ENCODE results near the gene MRAP2.

MRAP2 gene, protein sequence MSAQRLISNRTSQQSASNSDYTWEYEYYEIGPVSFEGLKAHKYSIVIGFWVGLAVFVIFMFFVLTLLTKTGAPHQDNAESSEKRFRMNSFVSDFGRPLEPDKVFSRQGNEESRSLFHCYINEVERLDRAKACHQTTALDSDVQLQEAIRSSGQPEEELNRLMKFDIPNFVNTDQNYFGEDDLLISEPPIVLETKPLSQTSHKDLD

DNA sequence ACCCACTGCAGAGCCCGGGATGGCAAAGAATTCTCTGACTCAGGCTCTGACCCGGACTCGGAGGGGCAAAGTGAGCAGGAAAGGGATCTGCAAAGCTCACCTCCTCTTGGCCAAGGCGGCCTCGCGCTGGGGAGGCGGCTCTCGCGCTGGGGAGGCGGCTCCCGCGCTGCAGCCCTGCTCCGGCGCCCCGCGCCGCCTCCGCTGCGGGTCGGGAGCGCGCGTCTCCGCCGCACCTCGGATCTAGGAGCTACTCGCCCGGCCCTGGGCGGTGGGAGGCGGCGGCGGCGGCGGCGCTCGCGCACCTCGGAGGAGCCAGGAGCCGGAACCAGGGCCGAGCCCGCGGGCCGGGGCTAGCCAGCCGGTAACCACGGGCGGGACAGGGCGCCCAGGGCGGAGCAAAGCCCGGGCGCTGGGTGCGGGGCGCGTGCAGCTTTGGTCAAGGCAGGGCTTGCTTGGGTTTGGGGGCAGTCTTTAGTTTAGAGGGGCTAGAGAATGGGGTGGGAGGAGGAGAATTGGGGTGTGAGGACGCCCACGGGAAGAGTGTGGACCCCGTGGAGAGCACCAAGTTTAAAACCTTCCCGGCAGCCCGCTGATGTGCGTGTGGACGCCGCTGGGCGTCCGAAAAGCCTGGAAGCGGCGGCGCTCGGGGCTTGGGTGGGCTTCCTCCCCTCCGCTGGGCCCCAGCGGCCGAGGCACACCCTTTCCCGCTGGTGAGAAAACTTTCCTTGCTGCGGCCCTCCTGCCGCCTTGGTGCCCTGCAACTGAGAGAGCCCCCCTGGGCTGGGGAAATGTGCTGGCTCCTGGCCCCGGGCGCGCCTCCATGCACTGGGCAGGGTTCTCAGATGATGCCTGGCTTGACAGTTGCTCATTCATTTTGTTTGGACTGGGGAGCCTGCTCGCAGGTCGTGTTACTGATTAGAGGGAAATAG is at the start of gene MRAP2:
MRAP2 (plus strand) TSS at position 250 of the 929 bp plus-strand sequence. CDS start 21,547 bp downstream, outside the sequence.
- no peak for DNase-seq (ENCODE audit: low read depth in 3 of 3)

DNA sequence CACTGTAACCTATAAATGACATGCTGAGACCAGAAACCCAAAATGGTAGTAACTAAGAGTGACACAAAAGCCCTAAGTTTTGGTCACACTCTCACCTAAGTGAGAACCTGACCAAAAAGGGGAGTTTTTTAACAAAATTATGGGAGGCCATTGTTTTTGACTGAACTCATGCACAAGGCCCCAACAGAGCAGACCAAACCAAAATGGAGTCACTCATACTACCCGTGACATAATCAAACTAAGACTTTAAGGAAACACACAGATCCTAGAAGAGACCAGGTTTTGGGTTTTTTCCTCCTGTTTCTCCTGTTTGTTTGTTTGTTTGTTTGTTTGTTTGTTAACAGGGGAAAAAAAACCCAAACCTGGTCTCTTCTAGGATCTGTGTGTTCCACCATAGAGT is 49.2 kb upstream of the MRAP2 start:
- no peak for DNase-seq (ENCODE audit: low read depth in 3 of 3)

DNA sequence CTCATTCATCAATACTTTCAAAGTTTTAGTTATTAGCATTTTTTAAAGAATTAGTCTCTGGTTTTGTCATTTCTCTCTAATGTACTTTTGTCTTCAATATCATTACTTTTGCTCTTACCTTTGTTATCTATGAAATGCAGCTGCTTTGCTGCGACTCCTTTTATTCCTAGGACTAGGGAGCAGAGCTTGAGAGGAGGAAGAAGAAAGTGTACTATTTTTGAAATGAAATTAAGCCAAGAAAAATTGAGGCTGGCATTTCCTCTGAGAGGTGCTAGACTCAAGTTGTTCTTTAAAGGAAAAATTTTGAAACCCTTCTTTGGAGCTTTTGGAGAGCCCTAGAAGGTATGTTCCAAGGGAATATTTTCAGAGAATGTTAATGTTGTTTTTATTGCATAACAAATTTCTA is 48.3 kb upstream of the MRAP2 start:
- DNase-seq (ENCODE audit: low read depth in 3 of 3): no peak

DNA sequence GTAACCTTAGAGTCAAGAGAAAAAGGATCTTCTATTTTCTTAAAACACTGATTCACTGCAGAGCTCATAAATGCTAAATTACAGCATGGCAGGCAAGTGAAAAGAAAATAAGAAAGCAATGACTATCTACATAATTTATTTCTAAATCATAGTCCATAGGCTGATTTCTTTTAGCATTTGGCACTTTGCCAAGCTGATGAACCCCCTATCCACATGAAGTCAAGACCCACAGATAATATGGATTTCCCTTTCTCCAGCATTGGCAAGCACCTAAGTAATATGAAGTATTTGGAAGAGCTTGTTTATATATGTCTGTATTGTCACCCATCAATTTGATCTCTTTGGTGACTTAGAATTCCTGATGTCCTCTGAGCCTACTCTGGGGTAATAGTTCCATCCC is 47.9 kb upstream of the MRAP2 start:
- DNase-seq (ENCODE audit: low read depth in 3 of 3): no peak

DNA sequence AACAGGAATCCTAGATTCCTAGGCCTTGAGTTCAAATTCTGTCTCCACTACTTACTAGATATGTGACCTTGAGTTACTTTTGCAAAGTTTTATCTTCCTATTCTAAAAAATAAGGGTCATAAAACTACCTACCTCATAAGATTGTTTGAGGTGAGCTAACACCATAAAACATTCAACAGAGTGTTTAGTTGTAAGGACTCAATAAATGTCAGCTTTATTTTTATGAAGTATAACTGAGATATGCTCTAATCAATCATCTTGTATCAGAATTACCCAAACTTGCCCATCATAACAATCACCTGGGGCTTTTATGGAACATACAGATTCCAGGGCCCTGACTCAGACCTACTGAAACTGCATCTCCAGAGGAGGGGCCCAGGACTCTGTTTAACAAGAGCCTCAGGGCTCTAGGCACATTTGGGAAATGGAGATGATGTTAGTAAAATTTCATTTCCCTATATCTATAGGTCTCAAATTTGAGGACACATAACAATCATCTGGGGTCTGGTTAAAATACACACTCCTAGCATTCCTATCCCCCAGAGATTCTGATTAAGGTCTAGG is 35.5 kb upstream of the MRAP2 start:
- no peak for DNase-seq (ENCODE audit: low read depth in 3 of 3)

DNA sequence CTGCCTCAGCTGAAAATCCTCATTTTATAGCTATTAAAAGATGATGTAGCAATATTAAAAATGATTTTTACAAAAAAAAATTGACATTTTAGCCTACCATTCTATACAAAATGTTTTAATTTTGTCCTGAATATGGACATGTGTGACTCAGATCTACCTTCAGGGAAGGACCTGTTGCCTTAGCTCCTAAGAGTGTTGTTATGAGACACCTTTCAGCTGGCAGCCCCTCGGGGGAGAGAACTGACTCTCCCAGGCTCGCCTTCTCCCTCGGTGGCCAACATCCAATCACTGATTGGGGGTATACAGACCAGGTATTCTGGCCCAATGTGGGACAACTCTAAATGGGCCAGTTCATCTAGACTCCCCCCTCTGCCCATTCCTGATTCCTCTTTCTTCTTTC is 32.5 kb upstream of the MRAP2 start:
- DNase-seq (ENCODE audit: low read depth in 3 of 3): no peak

DNA sequence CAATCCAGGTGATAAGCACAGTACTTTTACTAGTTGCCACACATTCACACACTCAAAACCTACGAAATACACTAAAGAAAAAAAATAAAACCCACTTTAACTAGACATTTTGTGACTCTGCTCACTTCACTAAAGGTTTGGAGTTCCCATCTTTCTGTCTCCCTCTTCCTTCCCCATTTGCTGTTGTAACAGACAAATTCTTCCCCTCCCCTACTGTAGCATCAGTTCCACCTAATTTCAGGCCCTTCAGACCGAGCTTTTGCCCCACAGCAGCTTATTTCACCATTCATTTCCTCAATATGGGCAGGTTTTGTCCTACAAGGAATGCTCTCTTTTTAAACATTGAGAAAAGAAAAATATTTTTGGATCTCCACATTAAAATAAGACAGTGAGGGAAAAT is 31.3 kb upstream of the MRAP2 start:
- no peak for DNase-seq (ENCODE audit: low read depth in 3 of 3)

DNA sequence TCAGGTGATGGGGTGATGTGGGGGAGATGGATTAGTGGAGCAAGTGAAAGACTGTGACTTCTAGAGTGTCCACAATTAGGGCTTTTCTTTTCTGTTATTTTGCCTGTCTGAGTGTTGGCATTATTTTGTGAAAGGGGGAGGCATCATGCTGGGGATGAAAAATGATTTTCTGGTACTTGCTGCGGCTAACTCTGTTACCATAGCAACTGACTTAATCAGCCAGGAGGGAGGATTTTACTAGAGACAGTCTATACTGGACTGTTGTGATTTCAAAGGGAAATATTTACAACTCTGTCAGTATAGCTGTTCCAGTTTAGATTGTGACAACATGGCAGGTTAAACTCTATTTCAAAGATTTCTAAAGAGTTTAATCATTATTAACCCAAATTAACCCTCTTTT is 30.4 kb upstream of the MRAP2 start:
- no peak for DNase-seq (ENCODE audit: low read depth in 3 of 3)

DNA sequence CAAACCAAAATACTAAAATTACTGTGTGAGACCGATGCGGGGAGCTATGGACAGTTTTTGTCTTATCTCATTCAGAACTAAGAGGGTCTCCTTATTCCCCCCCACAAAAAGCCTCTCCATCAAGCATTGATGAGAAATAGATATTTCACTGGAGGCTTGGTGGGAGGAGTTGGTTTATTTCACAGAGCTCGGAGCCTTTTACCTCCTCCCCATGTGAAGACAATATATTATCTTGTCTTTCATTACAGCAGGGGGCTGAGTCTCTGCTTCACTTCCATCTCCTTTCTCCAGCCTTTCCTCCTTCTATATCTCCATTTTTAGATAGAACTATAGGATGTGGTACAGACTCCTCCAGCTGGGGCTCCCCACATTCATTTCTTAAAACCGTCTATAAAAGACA is 29.9 kb upstream of the MRAP2 start:
- DNase-seq (ENCODE audit: low read depth in 3 of 3): no peak

DNA sequence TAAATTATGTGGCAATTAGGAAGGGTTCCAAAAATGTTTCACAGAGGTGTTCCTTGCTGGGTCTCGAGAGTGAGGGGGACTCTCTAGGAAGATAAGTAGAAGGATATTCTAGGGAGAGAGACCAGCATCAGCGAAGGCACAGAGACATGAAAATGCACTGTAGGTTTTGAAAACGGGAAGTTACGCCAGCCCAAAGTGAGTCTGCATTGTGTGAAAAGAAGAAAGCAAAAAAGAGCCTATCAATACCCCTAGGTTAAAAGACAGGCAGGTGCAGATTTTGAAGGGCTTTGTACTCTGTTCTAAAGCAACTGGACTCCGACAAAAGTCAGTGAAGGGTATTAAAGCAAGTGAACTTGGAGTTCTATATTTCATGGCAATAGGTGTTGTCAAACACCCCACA is 25.7 kb upstream of the MRAP2 start:
- no peak for DNase-seq (ENCODE audit: low read depth in 3 of 3)

DNA sequence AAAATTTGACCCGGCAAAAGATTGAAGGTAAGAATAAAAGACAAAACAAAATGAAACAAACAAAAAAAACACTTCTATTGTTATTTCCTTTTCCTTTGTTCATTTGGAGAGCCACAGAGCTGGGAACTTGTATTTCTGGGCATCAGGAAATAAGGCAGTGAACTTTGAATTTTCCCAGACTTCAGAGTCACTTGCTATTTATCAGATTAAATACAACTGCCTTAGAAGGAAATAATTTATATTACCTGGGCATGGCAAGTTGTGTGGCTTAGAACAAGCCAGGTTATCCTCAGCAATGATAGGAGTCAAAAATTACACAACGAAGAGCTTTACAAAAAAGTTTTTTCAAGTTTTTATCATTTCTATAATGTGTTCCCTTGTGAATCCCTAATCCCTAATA is 20.2 kb upstream of the MRAP2 start:
- no peak for DNase-seq (ENCODE audit: low read depth in 3 of 3)

DNA sequence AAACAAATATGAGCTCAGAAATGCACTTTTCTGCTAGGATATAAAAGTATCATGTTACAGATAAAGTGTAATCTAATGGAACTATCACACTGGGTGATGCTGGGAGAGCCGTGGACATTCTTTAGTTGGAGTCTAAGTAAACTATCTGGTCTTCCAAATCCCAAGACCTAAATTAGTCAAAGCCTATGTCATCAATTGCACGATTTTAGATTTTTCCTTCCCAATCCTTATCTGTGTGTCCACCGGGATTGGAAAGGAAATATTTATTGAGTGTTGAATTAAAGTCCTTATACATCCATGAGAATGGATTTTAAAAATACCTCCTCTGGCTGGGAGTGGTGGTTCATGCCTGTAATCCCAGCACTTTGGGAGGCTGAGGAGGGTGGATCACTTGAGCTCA is 19.6 kb upstream of the MRAP2 start:
- no peak for DNase-seq (ENCODE audit: low read depth in 3 of 3)

DNA sequence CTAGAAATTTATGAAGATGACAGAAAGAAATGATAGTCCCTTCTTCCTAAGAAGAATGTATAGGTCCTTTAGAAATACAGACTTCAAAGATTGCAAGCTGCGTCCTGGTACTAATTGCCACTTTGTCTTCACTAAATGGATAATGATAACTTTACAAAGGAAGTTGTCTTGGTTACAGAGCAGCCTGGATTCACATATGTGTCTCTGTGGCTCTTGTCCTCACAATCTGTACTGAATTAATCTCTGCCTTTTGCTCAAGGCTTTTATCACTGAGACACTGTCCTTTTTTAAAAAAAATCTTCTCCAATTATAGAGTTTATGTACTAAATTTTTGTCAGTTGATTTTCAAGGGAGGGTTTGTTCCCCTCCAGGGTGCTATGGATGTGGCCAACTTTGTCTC is 17.5 kb upstream of the MRAP2 start:
- no peak for DNase-seq (ENCODE audit: low read depth in 3 of 3)

DNA sequence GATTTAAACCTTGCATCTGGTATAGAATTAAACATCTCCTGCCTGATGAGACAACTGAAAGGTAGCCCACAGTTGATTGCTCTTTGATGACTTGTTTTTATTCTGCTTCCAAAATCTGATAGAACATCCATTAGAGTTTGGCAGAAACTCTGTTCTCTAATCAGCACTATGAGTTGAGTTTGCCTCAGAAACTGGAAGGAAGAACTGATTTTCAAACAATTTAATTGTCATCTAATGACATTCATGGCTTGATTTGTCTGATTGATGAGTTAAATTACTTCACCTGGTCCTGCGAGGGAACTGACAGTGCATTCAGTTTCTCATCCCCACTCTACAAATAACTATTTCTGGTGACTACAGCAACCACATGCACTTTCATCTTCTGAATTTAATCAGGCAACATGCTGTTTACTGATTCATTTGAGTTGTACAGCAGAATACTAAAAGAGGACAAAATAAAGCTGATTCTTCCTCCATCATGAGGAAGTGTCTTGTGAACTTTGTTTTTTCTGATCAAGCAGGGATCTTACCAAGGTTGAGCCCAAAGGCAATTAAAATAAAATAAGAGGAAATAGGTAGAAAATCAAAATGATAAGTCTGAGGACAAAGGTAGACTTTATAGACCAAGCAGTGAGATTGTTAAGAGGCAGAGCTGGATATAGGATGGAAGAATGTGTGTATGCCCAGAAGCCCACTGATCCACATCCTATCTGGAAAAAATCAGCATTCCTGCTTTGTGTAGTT is 15.7 kb upstream of the MRAP2 start:
- DNase-seq (ENCODE audit: low read depth in 3 of 3): no peak

DNA sequence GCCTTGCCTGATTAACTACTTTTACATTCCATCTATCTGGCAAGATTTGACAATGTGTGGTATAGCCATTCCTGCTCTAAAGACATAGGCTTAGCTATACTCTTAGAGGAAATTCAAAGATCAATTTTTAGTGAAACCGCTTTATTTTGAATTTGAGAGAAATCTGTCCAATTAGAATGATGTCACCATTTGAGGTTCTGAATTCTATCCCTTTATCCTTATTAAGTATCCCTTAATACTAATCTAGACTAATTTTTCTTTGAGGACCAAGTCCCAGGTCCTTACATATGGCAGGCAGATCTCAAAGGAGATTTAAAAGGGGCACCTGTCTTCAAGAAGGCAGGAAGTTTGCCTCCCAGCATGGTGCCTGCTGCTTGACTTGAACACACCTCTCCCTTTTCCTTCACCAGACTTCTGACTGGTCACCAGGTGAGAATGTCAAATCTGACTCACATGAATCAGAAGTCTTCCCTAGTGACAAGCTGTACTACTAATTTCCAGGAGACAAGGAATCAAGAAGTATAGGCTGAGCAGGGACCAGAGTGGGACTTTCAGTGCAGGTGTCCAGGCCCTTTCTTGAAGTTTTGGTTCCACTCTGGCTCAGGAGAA is 15.0 kb upstream of the MRAP2 start:
- no peak for DNase-seq (ENCODE audit: low read depth in 3 of 3)

DNA sequence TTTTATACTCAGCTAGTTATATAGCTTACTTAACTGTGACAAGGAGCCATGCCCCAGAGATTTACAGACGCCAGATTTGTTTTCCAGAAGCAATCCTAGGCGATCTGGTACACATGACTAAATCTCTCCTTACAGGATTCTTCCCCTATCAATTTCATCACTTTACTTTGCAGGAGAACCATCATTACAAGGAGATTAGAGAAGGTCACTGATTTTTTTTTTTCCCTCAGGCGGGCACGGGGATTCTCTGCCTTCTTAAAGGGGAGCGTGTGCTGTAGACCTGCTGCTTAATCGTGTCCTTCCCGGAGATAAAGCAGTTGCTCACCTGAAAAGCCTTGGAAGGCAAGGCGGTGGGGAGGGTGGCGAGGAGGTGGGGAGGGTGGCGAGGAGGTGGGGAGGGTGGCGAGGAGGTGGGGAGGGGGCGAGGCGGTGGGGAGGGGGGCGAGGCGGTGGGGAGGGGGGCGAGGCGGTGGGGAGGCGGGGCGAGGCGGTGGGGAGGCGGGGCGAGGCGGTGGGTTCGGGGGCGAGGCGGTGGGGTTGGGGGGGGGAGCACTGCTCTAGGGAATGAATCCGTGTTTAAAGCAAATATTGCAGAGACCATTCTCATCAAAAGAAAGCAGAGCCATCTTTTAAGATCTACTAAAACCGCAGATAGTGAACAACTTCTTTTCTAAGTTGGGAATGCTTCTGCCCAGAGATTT is 14.3 kb upstream of the MRAP2 start:
- no peak for DNase-seq (ENCODE audit: low read depth in 3 of 3)

DNA sequence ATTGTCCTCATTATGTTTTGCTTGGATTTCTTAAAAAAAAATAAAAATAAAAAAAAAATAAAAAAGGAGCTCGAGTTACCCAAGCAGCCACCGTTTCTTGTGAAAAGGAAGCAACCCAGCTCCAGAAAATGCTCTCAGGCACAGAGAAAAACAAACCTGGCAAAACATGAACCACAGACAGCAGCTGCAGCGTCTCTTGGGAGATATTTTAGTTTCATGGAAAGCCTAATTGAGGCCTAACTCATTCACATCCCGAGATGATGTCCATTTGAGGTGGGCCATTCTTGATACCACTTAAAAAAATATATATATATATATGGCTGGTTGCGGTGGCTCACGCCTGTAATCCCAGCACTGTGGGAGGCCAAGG is 13.7 kb upstream of the MRAP2 start:
- no peak for DNase-seq (ENCODE audit: low read depth in 3 of 3)

DNA sequence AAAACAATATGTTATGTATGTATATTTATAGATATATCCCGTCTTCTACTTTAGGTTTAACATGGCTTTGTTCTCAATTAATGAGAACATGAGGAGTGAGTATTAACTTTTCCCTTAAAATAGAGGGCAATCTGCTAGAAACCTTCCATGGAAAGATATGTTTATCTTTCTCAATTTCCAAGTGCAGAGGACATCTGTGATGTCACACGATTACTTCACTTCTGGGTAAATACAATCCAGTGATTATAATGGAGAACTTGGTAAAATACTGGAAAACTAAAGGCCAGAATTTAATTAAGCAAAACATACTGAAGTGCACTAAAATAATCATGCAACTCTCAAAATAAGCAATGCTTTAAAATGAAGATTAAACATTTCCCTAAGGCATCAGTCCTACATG is 11.9 kb upstream of the MRAP2 start:
- DNase-seq (ENCODE audit: low read depth in 3 of 3): no peak

DNA sequence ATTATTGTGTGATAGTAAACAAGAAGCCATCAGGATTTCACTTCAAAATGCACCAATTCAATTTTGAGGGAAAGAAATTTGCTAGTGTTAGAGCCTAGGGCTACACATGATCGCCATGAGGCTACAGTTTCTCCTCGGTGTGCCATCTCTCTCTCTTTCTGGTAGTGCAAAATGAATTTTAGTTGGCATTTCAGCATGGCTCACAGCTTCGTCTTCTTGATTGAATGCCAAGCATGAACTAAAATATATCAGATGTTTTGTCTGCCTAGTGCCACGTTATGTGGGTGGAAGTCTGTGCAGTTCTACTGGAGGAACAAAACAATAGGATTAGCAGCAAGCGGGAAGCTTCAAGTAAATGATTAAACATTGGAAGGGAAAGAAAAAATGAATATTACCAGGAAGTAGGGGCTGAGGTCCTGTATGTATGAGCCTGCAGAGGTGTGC is 6.8 kb upstream of the MRAP2 start:
- DNase-seq (ENCODE audit: low read depth in 3 of 3): no peak

DNA sequence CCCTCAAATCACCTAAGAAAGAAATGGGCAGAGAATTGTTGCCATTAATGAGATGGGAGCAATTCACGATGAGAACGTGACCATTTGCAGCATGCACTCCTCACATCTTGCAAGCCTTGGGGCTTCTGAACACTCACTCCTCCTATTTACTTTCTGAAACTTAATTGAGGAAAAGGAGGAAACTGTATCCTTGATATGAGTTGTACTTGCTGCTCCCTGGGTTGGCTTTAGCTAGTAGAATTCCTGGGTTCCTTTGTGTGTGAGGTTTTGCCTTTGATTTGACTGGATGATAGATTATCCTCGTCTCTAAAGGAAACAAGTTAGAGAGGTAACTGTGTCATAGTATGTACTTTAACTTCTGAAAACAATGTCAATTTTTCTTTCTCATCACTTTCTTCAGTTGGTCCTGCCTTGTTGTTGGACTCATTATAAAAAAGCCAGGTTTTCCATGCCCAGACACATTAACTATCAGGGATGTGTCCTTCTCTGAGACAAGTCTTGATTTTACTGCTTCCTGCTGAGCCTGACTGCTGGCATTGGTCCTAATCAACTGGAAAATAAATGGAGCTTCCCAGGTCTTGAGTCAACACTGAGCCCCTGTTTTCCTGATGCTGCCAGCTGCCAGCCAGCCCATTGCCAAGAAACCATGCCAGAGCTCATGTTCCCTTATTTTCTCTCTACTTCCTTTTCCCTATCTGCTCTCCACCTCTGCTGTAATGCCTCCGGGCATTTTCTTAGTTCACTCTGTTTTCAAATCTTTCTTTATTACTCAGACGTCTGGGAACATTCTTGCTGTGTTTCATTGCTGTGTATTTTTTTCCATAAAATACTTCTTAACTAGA is 6.0 kb upstream of the MRAP2 start:
- no peak for DNase-seq (ENCODE audit: low read depth in 3 of 3)
